NCI-H1417 treated with DMSO at 0.1 percent for 48 hours (cell line): ENCODE measurements around the gene CYLC2.

Source experiments
- DNase-seq: peaks from one replicate; lab custom pipeline; 2025; lab: John Stamatoyannopoulos, UW

Gene CYLC2, protein sequence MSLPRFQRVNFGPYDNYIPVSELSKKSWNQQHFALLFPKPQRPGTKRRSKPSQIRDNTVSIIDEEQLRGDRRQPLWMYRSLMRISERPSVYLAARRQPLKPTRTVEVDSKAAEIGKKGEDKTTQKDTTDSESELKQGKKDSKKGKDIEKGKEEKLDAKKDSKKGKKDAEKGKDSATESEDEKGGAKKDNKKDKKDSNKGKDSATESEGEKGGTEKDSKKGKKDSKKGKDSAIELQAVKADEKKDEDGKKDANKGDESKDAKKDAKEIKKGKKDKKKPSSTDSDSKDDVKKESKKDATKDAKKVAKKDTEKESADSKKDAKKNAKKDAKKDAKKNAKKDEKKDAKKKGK

DNA sequence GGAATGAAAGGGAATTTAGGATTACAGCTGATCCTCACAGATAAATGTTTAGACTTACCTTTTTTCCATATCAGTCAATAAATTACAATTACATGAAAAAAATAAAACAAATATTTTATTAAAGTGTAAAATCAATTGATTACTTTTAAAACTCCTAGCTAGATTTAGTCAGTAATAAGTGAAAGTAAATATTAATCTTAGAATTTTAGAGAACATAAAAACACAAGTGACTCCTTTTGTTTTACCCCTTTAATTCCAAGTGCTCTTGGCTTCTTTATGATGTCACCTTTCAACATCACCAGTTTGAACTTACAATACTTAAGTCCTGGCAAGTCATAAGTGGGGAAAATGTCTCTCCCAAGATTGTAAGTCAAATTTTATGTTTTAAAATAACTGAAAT, at the start of gene CYLC2:
TSS of gene CYLC2 (plus strand) at position 301 of the 400 bp plus-strand sequence. CDS start at position 349, 48 bp downstream.
- no peak for DNase-seq

DNA sequence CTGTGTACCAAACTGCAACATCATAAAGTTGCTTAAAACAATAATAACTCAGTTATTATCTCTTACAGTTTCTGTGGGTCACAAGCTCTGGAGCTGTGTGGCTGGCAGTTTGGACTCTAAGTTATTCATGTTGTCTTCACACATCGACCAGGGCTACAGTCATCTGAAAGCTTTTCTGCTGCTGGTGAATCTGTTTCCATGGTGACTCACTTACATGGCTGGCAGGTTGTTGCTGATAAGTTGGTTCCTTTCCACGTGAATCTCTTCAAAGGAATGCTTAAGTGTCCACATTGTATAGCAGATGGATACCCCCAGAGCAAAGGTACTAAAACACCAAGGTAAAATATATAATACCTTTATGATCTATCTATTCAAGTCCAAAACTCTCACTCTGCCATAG, 44.8 kb upstream of the CYLC2 start:
- no peak for DNase-seq

DNA sequence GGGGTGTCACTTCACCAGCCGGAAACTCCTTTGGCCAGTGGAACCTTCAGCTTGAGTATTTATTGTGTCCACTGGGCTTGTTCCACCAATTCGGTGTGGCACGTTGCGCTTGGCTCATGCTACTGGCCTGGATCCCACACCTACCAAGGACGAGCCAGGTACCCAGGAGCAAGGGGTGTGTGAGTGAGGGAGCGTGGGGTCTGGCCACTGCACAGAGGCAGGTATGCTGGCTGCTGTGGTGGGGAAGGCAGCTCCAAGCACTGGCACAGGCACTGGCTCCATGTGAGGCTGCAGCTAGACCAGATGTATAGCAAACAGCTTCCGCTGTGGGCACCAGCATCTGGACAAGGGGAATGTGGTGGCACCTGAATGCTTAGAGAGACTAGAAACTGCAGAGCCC, 28.1 kb upstream of the CYLC2 start:
- no peak for DNase-seq

DNA sequence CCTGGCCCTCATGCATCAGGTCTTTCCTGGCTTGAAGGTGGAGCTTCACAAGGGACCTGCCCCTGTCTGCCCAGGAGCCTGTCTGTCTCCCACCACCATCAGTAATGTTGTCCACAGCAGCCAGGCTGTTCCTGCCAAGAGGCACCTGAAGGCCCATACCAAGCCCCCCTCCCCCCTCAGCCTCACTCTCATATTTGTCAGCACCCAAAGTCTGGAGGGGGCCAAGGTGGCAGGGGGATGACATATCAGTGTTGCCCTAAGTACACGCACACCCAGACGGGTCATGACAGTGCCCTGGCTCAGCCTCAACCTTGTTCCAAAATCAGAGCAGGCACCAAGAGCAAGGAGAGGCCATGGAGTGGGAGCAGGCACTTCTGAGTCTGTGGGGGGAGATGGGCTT, 27.2 kb upstream of the CYLC2 start:
- no peak for DNase-seq

DNA sequence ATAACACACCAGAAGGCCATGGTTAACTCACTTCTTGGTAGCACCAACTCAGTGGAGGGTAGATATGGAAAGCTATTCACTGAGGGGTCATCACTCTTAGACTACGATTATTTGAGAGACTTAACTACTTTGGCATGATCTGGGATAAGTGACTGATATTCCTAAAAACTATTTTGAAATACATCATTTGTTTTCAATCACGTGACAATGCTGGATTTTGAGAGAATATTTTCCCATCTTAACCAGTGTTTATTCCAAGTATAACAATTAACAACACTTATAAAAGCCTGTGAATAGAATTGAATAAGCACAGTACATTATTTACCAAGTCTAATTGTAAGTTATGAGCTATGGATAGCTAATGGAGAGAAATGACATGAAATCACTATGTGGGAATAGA, 22.4 kb upstream of the CYLC2 start:
- DNase-seq = no peak

DNA sequence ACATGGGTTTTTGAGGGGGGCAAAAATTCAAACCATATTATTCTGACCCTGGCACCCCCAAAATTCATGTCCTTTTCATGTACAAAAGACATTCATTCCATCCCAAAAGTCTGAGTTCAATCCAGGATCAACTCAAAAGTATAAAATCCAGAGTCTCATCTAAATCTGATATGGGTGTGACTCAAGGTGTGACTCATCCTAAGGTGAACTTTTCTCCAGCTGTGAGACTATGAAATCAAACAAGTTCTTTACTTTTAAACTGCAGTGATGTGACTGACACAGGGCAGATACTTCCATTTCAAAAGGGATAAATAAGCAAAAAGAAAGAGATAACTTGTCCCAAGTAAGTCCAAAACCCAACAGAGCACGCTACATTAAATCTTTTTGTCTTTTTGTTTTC, 20.6 kb upstream of the CYLC2 start:
- DNase-seq = no peak

DNA sequence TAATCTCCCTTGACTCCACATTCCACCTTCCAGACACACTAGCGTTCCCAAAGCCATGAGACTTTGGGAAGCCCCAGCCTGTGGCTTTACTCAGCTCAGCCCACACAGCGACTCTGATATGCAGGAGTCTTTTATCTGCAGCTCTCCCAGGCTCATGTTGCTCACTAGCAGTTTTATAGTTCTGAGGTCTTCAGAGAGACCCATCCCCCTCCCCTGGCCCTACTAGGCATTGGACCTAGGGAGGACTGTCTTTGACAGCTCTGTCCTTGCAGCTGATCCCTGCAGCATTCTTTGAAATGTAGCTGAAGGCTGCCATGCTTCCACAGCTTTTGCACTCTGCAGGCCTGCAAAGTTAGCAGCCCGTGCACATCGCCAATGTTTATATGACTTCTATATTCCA, 19.9 kb upstream of the CYLC2 start:
- no peak for DNase-seq

DNA sequence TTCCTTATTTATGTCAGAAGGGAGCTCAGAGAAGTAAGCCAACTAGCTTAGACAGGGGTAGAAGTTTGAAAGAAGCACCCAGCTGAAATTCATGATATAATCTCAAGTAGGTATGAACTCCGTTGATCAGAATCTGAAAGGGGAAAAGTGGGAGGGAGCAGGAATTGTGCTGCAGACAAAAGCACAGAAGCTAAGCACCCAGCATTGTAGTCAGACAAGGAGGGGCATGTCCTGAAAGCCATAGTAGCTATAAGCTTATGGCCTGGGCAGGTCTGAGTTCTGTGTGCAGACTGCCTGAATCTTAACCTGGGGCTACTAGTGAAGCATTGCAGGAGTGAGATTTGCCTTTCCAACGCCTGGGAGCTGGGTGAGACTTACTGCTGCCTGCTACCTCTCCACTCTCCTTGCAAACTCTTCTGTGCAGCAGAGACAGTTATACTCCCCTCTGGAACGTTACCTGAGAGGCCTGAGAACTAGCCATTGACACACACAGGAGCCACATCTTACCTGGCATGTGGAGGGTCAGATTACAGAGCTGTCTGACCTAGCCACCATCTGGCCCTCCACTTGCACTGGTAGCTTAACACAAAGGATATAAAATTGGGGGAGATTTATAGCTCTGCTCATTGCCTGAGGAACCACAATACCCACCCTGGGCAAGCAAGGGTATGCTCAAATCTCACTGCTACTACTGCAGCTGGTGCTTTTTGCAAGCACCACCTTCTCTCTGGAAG, 9.8 kb upstream of the CYLC2 start:
- no peak for DNase-seq

DNA sequence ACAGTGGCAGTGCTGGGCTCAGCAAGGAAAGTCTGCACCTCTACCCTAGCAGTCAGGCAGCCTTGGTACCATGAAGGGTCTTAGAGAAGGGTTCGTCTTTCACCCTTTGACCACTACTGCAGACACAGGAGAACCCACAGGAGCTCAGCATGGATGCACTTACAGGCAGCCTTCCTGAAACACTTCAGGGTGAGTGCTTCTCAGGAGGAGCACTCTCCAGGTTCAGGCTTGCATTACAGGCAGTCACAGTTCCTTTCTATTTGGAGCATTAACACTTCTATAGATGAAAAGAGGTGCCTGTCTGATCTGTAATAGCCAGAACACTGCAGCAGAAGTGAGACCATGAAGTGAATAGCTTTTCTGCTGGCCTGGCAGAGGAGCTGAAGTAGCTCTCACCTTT, 8.7 kb upstream of the CYLC2 start:
- no peak for DNase-seq

DNA sequence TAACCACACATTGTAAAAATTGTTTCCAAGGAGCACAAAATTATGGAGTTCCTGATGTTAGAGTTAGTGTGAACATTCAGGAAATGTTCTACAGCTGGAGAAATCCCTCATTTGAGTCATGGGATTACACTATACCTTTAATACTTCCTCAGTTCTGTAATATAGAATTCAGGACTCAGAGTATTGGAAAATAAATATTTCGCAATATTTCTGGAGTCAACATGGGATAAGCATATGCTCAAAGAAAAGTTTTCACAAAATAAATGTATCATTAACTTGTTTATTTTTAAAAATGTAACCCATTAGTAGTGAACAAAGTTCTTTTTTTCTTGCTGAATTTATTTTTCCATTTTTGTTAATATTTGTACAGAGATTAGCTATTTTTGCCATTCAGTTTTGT, 8.6 kb downstream of the CYLC2 start:
- no peak for DNase-seq

DNA sequence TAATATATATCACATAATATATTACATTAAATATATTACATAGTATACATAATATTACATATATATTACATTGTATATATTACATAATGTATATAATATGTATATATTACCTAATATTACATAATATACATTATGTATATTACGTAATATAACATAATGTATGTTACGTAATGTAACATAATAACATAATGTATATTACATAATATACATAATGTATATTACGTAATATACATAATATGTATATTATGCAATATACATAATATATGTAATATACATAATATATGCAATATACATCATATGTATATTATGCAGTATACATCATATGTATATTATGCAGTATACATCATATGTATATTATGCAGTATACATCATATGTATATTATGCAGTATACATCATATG, 19.1 kb downstream of the CYLC2 start:
- DNase-seq = no peak

DNA sequence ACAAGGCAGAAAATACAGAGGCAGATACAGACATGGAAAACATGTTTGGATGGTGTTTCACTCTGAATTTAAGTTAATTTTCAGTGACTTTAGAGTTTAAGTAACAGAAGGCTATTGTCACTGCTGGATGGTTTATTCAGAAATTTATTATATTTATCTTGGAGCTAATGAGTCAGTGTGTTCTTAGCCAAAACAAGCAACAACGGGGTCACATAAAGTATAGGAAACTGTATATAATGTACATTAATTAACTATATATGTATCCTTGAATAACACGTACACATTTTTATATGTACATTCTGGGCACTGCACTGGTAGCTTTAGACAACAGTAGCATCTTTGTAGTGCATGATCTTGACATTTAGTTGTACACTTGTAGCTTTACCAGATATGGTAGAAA, 30.7 kb downstream of the CYLC2 start:
- DNase-seq = no peak

DNA sequence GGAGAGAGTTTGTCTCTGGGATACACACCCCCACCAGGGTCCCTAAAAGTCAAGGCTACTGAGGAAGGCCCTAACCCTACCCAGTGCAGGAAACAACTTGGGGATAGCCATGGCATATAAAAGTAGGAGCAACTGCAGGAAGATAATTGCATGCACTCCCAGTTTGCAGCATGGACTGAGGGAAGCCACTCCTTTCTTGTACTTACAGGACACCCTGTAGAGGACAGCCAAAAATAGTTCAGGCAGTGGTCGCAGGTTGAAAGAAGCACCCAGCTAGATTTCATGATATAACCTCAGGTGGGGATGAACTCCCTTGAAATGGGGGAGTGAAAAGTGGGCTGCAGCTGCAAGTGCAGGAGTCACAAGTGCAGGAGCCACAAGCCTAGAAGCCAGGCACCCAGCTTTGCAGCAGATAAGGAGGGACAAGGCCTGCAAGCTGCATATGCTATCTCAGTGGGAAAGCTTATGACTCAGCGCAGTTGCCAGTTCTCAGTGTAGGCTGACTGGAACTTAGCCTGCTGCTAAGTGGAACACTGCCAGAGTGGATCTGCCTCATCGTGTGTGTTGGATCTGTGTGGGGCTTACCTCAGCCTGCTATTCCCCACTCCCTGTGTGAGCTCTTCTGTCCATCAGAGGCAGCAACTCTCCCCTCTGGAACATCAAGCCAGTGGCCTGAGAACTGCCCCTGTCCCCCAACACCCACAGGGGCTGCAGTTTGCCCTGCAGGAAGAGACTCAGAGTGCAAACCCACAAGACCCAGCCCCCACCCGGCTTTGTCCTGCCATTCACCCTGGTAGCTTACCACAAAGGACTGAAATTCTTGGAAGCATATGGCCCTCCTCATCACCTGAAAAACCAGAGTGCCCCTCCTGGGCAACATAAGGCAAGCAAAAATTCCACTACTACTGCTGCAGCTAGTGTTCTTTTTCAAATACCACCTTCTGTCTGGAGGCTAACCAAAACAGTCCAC, 42.7 kb downstream of the CYLC2 start:
- DNase-seq = no peak

DNA sequence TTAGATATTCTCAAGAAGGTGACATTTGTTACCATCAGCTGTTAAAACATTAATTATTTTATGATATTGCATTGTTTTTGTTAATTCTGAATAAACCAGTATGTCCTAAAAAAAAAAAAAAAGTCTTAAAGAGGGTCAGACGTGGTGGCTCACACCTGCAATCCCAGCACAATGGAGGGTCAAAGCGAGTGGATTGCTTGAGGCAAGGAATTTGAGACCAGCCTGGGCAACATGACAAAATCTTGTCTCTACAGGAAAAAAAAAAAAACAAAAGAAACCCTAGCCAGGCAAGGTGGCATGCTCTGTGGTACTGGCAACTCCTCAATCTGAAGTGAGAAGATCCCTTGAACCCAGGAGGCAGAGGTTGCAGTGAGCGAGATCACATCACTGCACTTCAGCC, 46.8 kb downstream of the CYLC2 start:
- no peak for DNase-seq
